ENCODE data around the gene ADGRG3.

Gene ADGRG3

GRCh38 chr16:57634171-57634570, 33.9 kb upstream of the ADGRG3 start:
- peak overlapping the region; percentile 63 for H3K27ac ChIP-seq (ENCODE audit: low read length)
- H3K9me3 ChIP-seq (ENCODE audit: control insufficient read depth in 1 of 2, low read length in 2 of 2): no peaks in the 10 kb centered on the region
- no peak overlapping the region for H3K4me3 ChIP-seq (ENCODE audit: low read depth in 1 of 2, low read length in 2 of 2)
- peaks cover 7 to 20% of the 10 kb centered on the region in 2 donors for H3K4me1 ChIP-seq (ENCODE audit: control insufficient read depth in 1 of 2, insufficient read depth in 2 of 2, low read length in 2 of 2)
- peaks cover 6% of the 10 kb centered on the region for H3K27me3 ChIP-seq (ENCODE audit: low read depth, low read length)
- no peaks in the 10 kb centered on the region for H3K36me3 ChIP-seq (ENCODE audit: control insufficient read depth in 1 of 2, insufficient read depth in 2 of 2, low read length in 2 of 2)

GRCh38 chr16:57635266-57636097, 32.6 kb upstream of the ADGRG3 start:
- Histone ChIP-seq H3K4me3 (ENCODE audit: low read depth in 1 of 2, low read length in 2 of 2) (no peak overlapping the region), H3K27me3 (ENCODE audit: low read depth, low read length) (no peaks in the 10 kb centered on the region), H3K9me3 (ENCODE audit: control insufficient read depth in 1 of 2, low read length in 2 of 2) (no peaks in the 10 kb centered on the region), H3K4me1 (ENCODE audit: control insufficient read depth in 1 of 2, insufficient read depth in 2 of 2, low read length in 2 of 2) (peaks cover 10 to 20% of the 10 kb centered on the region in 2 donors), H3K36me3 (ENCODE audit: control insufficient read depth in 1 of 2, insufficient read depth in 2 of 2, low read length in 2 of 2) (no peaks in the 10 kb centered on the region), H3K27ac (ENCODE audit: low read length) (peak overlapping the region; percentile 63)

GRCh38 chr16:57636184-57636583, 31.9 kb upstream of the ADGRG3 start:
- no peak overlapping the region for H3K27ac ChIP-seq (ENCODE audit: low read length)
- H3K9me3 ChIP-seq (ENCODE audit: control insufficient read depth in 1 of 2, low read length in 2 of 2): no peaks in the 10 kb centered on the region
- peaks cover 10 to 20% of the 10 kb centered on the region in 2 donors for H3K4me1 ChIP-seq (ENCODE audit: control insufficient read depth in 1 of 2, insufficient read depth in 2 of 2, low read length in 2 of 2)
- no peak overlapping the region for H3K4me3 ChIP-seq (ENCODE audit: low read depth in 1 of 2, low read length in 2 of 2)
- H3K27me3 ChIP-seq (ENCODE audit: low read depth, low read length): no peaks in the 10 kb centered on the region
- H3K36me3 ChIP-seq (ENCODE audit: control insufficient read depth in 1 of 2, insufficient read depth in 2 of 2, low read length in 2 of 2): no peaks in the 10 kb centered on the region

GRCh38 chr16:57637020-57637419, 31.1 kb upstream of the ADGRG3 start:
- no peaks in the 10 kb centered on the region for H3K27me3 ChIP-seq (ENCODE audit: low read depth, low read length)
- H3K4me3 ChIP-seq (ENCODE audit: low read depth in 1 of 2, low read length in 2 of 2): no peak overlapping the region

GRCh38 chr16:57637424-57637823, 30.7 kb upstream of the ADGRG3 start:
- no peak overlapping the region for H3K4me3 ChIP-seq (ENCODE audit: low read depth in 1 of 2, low read length in 2 of 2)
- H3K9me3 ChIP-seq (ENCODE audit: control insufficient read depth in 1 of 2, low read length in 2 of 2): no peaks in the 10 kb centered on the region
- peak overlapping the region; percentile 5 for H3K27ac ChIP-seq (ENCODE audit: low read length)
- no peaks in the 10 kb centered on the region for H3K27me3 ChIP-seq (ENCODE audit: low read depth, low read length)
- peaks cover 10 to 20% of the 10 kb centered on the region in 2 donors for H3K4me1 ChIP-seq (ENCODE audit: control insufficient read depth in 1 of 2, insufficient read depth in 2 of 2, low read length in 2 of 2)
- no peaks in the 10 kb centered on the region for H3K36me3 ChIP-seq (ENCODE audit: control insufficient read depth in 1 of 2, insufficient read depth in 2 of 2, low read length in 2 of 2)

More at GRCh38 chr16:57637020-57637419, 31.1 kb upstream of the ADGRG3 start:
- Histone ChIP-seq H3K27ac (ENCODE audit: low read length) (peak overlapping the region; percentile 5), H3K9me3 (ENCODE audit: control insufficient read depth in 1 of 2, low read length in 2 of 2) (no peaks in the 10 kb centered on the region), H3K36me3 (ENCODE audit: control insufficient read depth in 1 of 2, insufficient read depth in 2 of 2, low read length in 2 of 2) (no peaks in the 10 kb centered on the region), H3K4me1 (ENCODE audit: control insufficient read depth in 1 of 2, insufficient read depth in 2 of 2, low read length in 2 of 2) (peaks cover 10 to 20% of the 10 kb centered on the region in 2 donors)

- Histone ChIP-seq H3K36me3 (ENCODE audit: control insufficient read depth in 1 of 2, insufficient read depth in 2 of 2, low read length in 2 of 2) (no peaks in the 10 kb centered on the region), H3K4me3 (ENCODE audit: low read depth in 1 of 2, low read length in 2 of 2) (no peak overlapping the region), H3K27me3 (ENCODE audit: low read depth, low read length) (no peaks in the 10 kb centered on the region), H3K4me1 (ENCODE audit: control insufficient read depth in 1 of 2, insufficient read depth in 2 of 2, low read length in 2 of 2) (peaks cover 10 to 20% of the 10 kb centered on the region in 2 donors), H3K9me3 (ENCODE audit: control insufficient read depth in 1 of 2, low read length in 2 of 2) (no peaks in the 10 kb centered on the region), H3K27ac (ENCODE audit: low read length) (peak overlapping the region; percentile 54)
Measured at GRCh38 chr16:57637965-57638364, 30.1 kb upstream of the ADGRG3 start.

GRCh38 chr16:57638381-57638780, 29.7 kb upstream of the ADGRG3 start:
- H3K9me3 ChIP-seq (ENCODE audit: control insufficient read depth in 1 of 2, low read length in 2 of 2): no peaks in the 10 kb centered on the region
- H3K36me3 ChIP-seq (ENCODE audit: control insufficient read depth in 1 of 2, insufficient read depth in 2 of 2, low read length in 2 of 2): no peaks in the 10 kb centered on the region
- peak overlapping the region; percentile 54 for H3K27ac ChIP-seq (ENCODE audit: low read length)
- no peaks in the 10 kb centered on the region for H3K27me3 ChIP-seq (ENCODE audit: low read depth, low read length)
- H3K4me3 ChIP-seq (ENCODE audit: low read depth in 1 of 2, low read length in 2 of 2): no peak overlapping the region
- H3K4me1 ChIP-seq (ENCODE audit: control insufficient read depth in 1 of 2, insufficient read depth in 2 of 2, low read length in 2 of 2): peaks cover 10 to 20% of the 10 kb centered on the region in 2 donors

GRCh38 chr16:57639172-57639887, 28.8 kb upstream of the ADGRG3 start:
- no peaks in the 10 kb centered on the region for H3K9me3 ChIP-seq (ENCODE audit: control insufficient read depth in 1 of 2, low read length in 2 of 2)
- H3K4me1 ChIP-seq (ENCODE audit: control insufficient read depth in 1 of 2, insufficient read depth in 2 of 2, low read length in 2 of 2): peaks cover 10 to 20% of the 10 kb centered on the region in 2 donors
- H3K4me3 ChIP-seq (ENCODE audit: low read depth in 1 of 2, low read length in 2 of 2): no peak overlapping the region
- no peaks in the 10 kb centered on the region for H3K36me3 ChIP-seq (ENCODE audit: control insufficient read depth in 1 of 2, insufficient read depth in 2 of 2, low read length in 2 of 2)
- H3K27me3 ChIP-seq (ENCODE audit: low read depth, low read length): no peaks in the 10 kb centered on the region
- no peak overlapping the region for H3K27ac ChIP-seq (ENCODE audit: low read length)

- Histone ChIP-seq H3K4me1 (ENCODE audit: control insufficient read depth in 1 of 2, insufficient read depth in 2 of 2, low read length in 2 of 2) (peaks cover 10 to 16% of the 10 kb centered on the region in 2 donors), H3K36me3 (ENCODE audit: control insufficient read depth in 1 of 2, insufficient read depth in 2 of 2, low read length in 2 of 2) (no peaks in the 10 kb centered on the region), H3K27me3 (ENCODE audit: low read depth, low read length) (no peaks in the 10 kb centered on the region), H3K27ac (ENCODE audit: low read length) (no peak overlapping the region), H3K9me3 (ENCODE audit: control insufficient read depth in 1 of 2, low read length in 2 of 2) (no peaks in the 10 kb centered on the region), H3K4me3 (ENCODE audit: low read depth in 1 of 2, low read length in 2 of 2) (no peak overlapping the region)
Measured at GRCh38 chr16:57640185-57640584, 27.9 kb upstream of the ADGRG3 start.

GRCh38 chr16:57640612-57641011, 27.5 kb upstream of the ADGRG3 start:
- Histone ChIP-seq H3K27me3 (ENCODE audit: low read depth, low read length) (no peaks in the 10 kb centered on the region), H3K4me1 (ENCODE audit: control insufficient read depth in 1 of 2, insufficient read depth in 2 of 2, low read length in 2 of 2) (peaks cover 10 to 16% of the 10 kb centered on the region in 2 donors), H3K9me3 (ENCODE audit: control insufficient read depth in 1 of 2, low read length in 2 of 2) (no peaks in the 10 kb centered on the region), H3K36me3 (ENCODE audit: control insufficient read depth in 1 of 2, insufficient read depth in 2 of 2, low read length in 2 of 2) (no peaks in the 10 kb centered on the region), H3K4me3 (ENCODE audit: low read depth in 1 of 2, low read length in 2 of 2) (no peak overlapping the region), H3K27ac (ENCODE audit: low read length) (no peak overlapping the region)
